SK-N-SH (cell line): ENCODE data around the gene HES6.

Experiments used
- ELF1 ChIP-seq: IDR thresholded peaks from 2 replicates; pipeline ENCODE4 v1.4.0; 2012
- EP300 ChIP-seq, 2 experiments: IDR thresholded peaks; 2 replicates each; pipeline versions ENCODE4 v1.4.0 to v1.6.1; 2012; ENCODE audit warnings: borderline replicate concordance in 1 of 2, low read depth in 1 of 2, low read length in 1 of 2
- FOXM1 ChIP-seq: IDR thresholded peaks from 2 replicates; pipeline ENCODE4 v1.4.0; 2012; ENCODE audit warnings: low read depth, mild to moderate bottlenecking
- NFIC ChIP-seq: IDR thresholded peaks from 2 replicates; pipeline ENCODE4 v1.4.0; 2012; ENCODE audit warnings: borderline replicate concordance
- RCOR1 ChIP-seq: fragments of 150-350 bp; IDR thresholded peaks from 2 replicates; pipeline ENCODE4 v1.6.1; 2017; ENCODE audit warnings: antibody characterized with exemption, low read length
- RFX5 ChIP-seq: IDR thresholded peaks from 2 replicates; pipeline ENCODE4 v1.6.1; 2012; ENCODE audit warnings: mild to moderate bottlenecking, improper control_type of control experiment, low read length
- TAF1 ChIP-seq: IDR thresholded peaks from 2 replicates; pipeline ENCODE4 v1.6.1; 2012; ENCODE audit warnings: low read depth, mild to moderate bottlenecking, low read length, moderate library complexity, borderline replicate concordance
- TF ChIP-seq, protein P1 (sequence below): fragments of 200-600 bp; sonication (generic); IDR thresholded peaks from 2 replicates; pipeline ENCODE4 v1.6.1; 2017; ENCODE audit warnings: antibody characterized with exemption, mild to moderate bottlenecking, moderate library complexity
- TF ChIP-seq, protein P2 (sequence below): fragments of 150-350 bp; IDR thresholded peaks from 2 replicates; pipeline ENCODE4 v1.6.1; 2017; ENCODE audit warnings: antibody characterized with exemption, low read length, low read depth, borderline replicate concordance

DNA sequence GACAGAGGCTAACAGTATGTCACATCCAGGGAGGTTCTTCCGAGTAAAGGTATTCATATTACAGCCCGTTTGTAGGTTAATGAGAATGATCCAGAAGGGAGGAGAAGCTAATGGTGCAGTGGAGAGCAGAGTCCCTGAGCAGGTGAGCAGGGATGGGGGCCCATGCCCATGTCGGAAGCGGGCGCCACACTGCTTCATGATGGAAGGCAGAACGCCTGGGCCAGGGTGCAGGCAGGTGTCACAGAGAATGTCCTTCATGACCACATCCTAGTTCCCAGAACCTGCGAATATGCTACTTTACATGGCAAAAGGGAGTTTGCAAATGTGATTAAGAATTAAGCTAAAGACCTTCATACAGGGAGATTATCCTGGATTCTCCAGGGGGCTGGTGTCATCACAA is 4.0 kb downstream of the HES6 start:
- TF ChIP-seq EP300 (IDR thresholded peaks at IDR 0.05; ENCODE audit: borderline replicate concordance in 1 of 2, low read depth in 1 of 2, low read length in 1 of 2) = no peak
- TF ChIP-seq, protein P1, sequence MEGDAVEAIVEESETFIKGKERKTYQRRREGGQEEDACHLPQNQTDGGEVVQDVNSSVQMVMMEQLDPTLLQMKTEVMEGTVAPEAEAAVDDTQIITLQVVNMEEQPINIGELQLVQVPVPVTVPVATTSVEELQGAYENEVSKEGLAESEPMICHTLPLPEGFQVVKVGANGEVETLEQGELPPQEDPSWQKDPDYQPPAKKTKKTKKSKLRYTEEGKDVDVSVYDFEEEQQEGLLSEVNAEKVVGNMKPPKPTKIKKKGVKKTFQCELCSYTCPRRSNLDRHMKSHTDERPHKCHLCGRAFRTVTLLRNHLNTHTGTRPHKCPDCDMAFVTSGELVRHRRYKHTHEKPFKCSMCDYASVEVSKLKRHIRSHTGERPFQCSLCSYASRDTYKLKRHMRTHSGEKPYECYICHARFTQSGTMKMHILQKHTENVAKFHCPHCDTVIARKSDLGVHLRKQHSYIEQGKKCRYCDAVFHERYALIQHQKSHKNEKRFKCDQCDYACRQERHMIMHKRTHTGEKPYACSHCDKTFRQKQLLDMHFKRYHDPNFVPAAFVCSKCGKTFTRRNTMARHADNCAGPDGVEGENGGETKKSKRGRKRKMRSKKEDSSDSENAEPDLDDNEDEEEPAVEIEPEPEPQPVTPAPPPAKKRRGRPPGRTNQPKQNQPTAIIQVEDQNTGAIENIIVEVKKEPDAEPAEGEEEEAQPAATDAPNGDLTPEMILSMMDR = no peak
- no peak for TF ChIP-seq TAF1
- no peak for TF ChIP-seq ELF1
- TF ChIP-seq RFX5 = no peak
- no peak for TF ChIP-seq RCOR1
- TF ChIP-seq, protein P2, sequence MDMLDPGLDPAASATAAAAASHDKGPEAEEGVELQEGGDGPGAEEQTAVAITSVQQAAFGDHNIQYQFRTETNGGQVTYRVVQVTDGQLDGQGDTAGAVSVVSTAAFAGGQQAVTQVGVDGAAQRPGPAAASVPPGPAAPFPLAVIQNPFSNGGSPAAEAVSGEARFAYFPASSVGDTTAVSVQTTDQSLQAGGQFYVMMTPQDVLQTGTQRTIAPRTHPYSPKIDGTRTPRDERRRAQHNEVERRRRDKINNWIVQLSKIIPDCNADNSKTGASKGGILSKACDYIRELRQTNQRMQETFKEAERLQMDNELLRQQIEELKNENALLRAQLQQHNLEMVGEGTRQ = no peak
- TF ChIP-seq NFIC = no peak
- TF ChIP-seq FOXM1 = no peak
